HepG2 (cell line): ENCODE measurements around the gene ESYT1. TPM values are rescaled to one million over a fixed set of nuclear protein-coding genes. Genes with fewer than 3 reads are reported as not detected.

Experiments
- ADNP ChIP-seq: sonication (generic); formaldehyde crosslinking; IDR thresholded peaks from 2 replicates; pipeline ENCODE4 v1.4.0; 2020; ENCODE audit warnings: missing genetic modification reagents
- BRCA1 ChIP-seq: sonication (generic); formaldehyde crosslinking; IDR thresholded peaks from 2 replicates; pipeline ENCODE4 v1.4.0; 2020; ENCODE audit warnings: missing genetic modification reagents
- ETS1 ChIP-seq: sonication (generic); formaldehyde crosslinking; IDR thresholded peaks from 2 replicates; pipeline ENCODE4 v1.4.0; 2020; ENCODE audit warnings: missing genetic modification reagents
- MAZ ChIP-seq, 2 experiments: sonication (generic) in 1 of 2; formaldehyde crosslinking in 1 of 2; IDR thresholded peaks; 2 replicates each; pipeline versions ENCODE4 v1.5.0 to v1.6.1; 2012 to 2020; ENCODE audit warnings: low read depth in 2 of 2, mild to moderate bottlenecking in 2 of 2, borderline replicate concordance in 1 of 2, improper control_type of control experiment in 1 of 2, low read length in 1 of 2, missing genetic modification reagents in 1 of 2, moderate library complexity in 1 of 2
- NCOR1 ChIP-seq: fragments of 200-600 bp; sonication (generic); IDR thresholded peaks from 2 replicates; pipeline ENCODE4 v1.7.0; 2017; ENCODE audit warnings: antibody characterized with exemption, low read length, borderline replicate concordance
- NR2F1 ChIP-seq, 2 experiments: fragments of 450-650 bp in 1 of 2; formaldehyde crosslinking in 1 of 2; IDR thresholded peaks; 2 replicates each; pipeline versions ENCODE4 v1.5.0 to v1.6.1; 2016 to 2020; ENCODE audit warnings: mild to moderate bottlenecking in 1 of 2, missing compliant biosample characterization in 1 of 2, missing genetic modification reagents in 1 of 2, moderate library complexity in 1 of 2
- TAF1 ChIP-seq: sonication (generic); formaldehyde crosslinking; IDR thresholded peaks from 2 replicates; pipeline ENCODE4 v1.4.0; 2020; ENCODE audit warnings: missing genetic modification reagents
- ZBTB14 ChIP-seq: sonication (generic); formaldehyde crosslinking; IDR thresholded peaks from 2 replicates; pipeline ENCODE4 v1.4.0; 2020; ENCODE audit warnings: missing genetic modification reagents
- ZFAT ChIP-seq: sonication (generic); formaldehyde crosslinking; conservative IDR thresholded peaks from 2 replicates; pipeline ENCODE4 v1.8.1; 2023; ENCODE audit warnings: missing genetic modification reagents, inconsistent platforms
- ZFP41 ChIP-seq: sonication (generic); formaldehyde crosslinking; IDR thresholded peaks from 2 replicates; pipeline ENCODE4 v1.4.0; 2020; ENCODE audit warnings: mild to moderate bottlenecking, missing genetic modification reagents, borderline replicate concordance
- ZHX1 ChIP-seq: sonication (generic); formaldehyde crosslinking; IDR thresholded peaks from 2 replicates; pipeline ENCODE4 v1.8.1; 2022; ENCODE audit warnings: low read depth, mild to moderate bottlenecking, missing genetic modification reagents
- ZKSCAN8 ChIP-seq: IDR thresholded peaks from 2 replicates; pipeline ENCODE4 v1.6.1; 2016; ENCODE audit warnings: borderline replicate concordance, missing genetic modification reagents, missing compliant biosample characterization
- ZNF326 ChIP-seq: sonication (generic); formaldehyde crosslinking; IDR thresholded peaks from 2 replicates; pipeline ENCODE4 v1.4.0; 2020; ENCODE audit warnings: missing genetic modification reagents, borderline replicate concordance
- ZNF337 ChIP-seq: sonication (generic); formaldehyde crosslinking; IDR thresholded peaks from 2 replicates; pipeline ENCODE4 v1.5.1; 2020; ENCODE audit warnings: missing genetic modification reagents, low read depth, mild to moderate bottlenecking, borderline replicate concordance
- ZNF44 ChIP-seq: sonication (generic); formaldehyde crosslinking; IDR thresholded peaks from 2 replicates; pipeline ENCODE4 v1.5.1; 2020; ENCODE audit warnings: mild to moderate bottlenecking, missing genetic modification reagents
- ZNF503 ChIP-seq: sonication (generic); formaldehyde crosslinking; IDR thresholded peaks from 2 replicates; pipeline ENCODE4 v1.4.0; 2020; ENCODE audit warnings: missing genetic modification reagents
- ZNF772 ChIP-seq: sonication (generic); formaldehyde crosslinking; IDR thresholded peaks from 2 replicates; pipeline ENCODE4 v1.5.0; 2020; ENCODE audit warnings: mild to moderate bottlenecking, missing genetic modification reagents
- ZSCAN29 ChIP-seq: sonication (generic); formaldehyde crosslinking; conservative IDR thresholded peaks from 2 replicates; pipeline ENCODE4 v1.4.0; 2020; ENCODE audit warnings: mild to moderate bottlenecking, missing genetic modification reagents
- ZSCAN30 ChIP-seq: sonication (generic); formaldehyde crosslinking; IDR thresholded peaks from 2 replicates; pipeline ENCODE4 v1.5.0; 2020; ENCODE audit warnings: mild to moderate bottlenecking, missing genetic modification reagents
- polyA plus RNA-seq, 8 experiments: library from polyadenylated mRNA; depleted of rRNA in 3 of 8; stranded (reverse) in 7 of 8; unstranded in 1 of 8; fragments of >200 nt; fragmentation: Illumina TruSeq in 4 of 8; extraction: Trizol in 4 of 8; gene quantifications; 2 replicates each; pipeline versions ENCODE4 v1.2.1 to v1.2.3, GENCODE V29; 2011 to 2016; ENCODE audit warnings: low read depth in 4 of 8, missing spikeins in 1 of 8, mixed read lengths in 1 of 8; ENCODE audit not compliant: insufficient read depth in 1 of 8
- total RNA-seq, 5 experiments: library from RNA; depleted of rRNA; stranded (reverse); fragments of >200 nt; fragmentation: Illumina TruSeq; extraction: Trizol; gene quantifications; 2 replicates each; pipeline ENCODE4 v1.2.3, GENCODE V29; 2016; ENCODE audit warnings: low read depth in 1 of 5

The ESYT1 gene
- total and polyA plus RNA-seq, 2 of the 13 experiments (the other 11 are each of a cell fraction or from before 2014, with no cell fraction given): 66.9 to 71.0 TPM

- TF ChIP-seq ZBTB14 (CRISPR knock-in tag): no peak
- TF ChIP-seq ZNF44: no peak
- peak; percentile 52; the same call in 1 of the 2 replicates for TF ChIP-seq ZNF503
- peak; percentile 49; the same call in 1 of the 2 replicates for TF ChIP-seq BRCA1 (CRISPR knock-in tag)
- TF ChIP-seq ZSCAN29 (CRISPR knock-in tag): no peak
- TF ChIP-seq ZNF326 (CRISPR knock-in tag): no peak
- peak; percentile 66; the same call in 1 of the 2 replicates for TF ChIP-seq ZNF772 (CRISPR knock-in tag)
- 0 out of 2 replicates have a peak, but pooled peaks have one; percentile 36 for TF ChIP-seq ZKSCAN8 (CRISPR knock-in tag)
- TF ChIP-seq ZSCAN30 (CRISPR knock-in tag): no peak
- TF ChIP-seq ZNF337 (CRISPR knock-in tag): no peak
- no peak for TF ChIP-seq ZFAT (CRISPR knock-in tag)
- TF ChIP-seq MAZ (IDR thresholded peaks at IDR 0.05; ENCODE audit: borderline replicate concordance, low read depth, low read length): peak; percentile 86; the same call in 1 of the 2 replicates
- peak; percentile 55; the same call in 1 of the 2 replicates for TF ChIP-seq MAZ (CRISPR knock-in tag; IDR thresholded peaks at IDR 0.05; ENCODE audit: low read depth)
- TF ChIP-seq NCOR1: no peak; the same call in 1 of the 2 replicates
- 0 out of 2 replicates have a peak, but pooled peaks have one; percentile 67 for TF ChIP-seq ZHX1 (CRISPR knock-in tag)
- no peak for TF ChIP-seq ZFP41 (CRISPR knock-in tag)
- TF ChIP-seq ADNP: no peak
- TF ChIP-seq NR2F1 (CRISPR knock-in tag; IDR thresholded peaks at IDR 0.05): 0 out of 4 replicates have a peak, but pooled peaks of 1 of the 2 experiments have one; percentile 13
- TF ChIP-seq TAF1 (CRISPR knock-in tag): peak; percentile 96
- no peak for TF ChIP-seq ETS1
These were observed 11.6 kb upstream of the ESYT1 start, which contains the start of gene RPL41 (continued) for GRCh38 chr12:56116267-56117081.
